ENCODE measurements around the gene ITPKA. TPM values are rescaled to one million over a fixed set of nuclear protein-coding genes. Genes with fewer than 3 reads are reported as not detected.
A peak's percentile ranks its signal among the peaks of the same experiment; 100 is the strongest.

The ITPKA gene
- total RNA-seq, 1 experiment from 2014 or later, result 4.3 TPM

GRCh38 chr15:41543521-41543870 lies 49.8 kb downstream of the ITPKA start:
- POLR2A ChIA-PET (ENCODE audit: low non-redundant PET), result interaction anchor here (0.5 kb wide), 1 partner anchor 21 kb away, joined by 5 read pairs; no protein-coding TSS in a partner anchor
- Histone ChIP-seq H3K27ac (ENCODE audit: low read depth, low read length, poor library complexity, severe bottlenecking) (peak overlapping the region; percentile 80), H3K27me3 (replicated peaks; ENCODE audit: insufficient read depth, low read depth, low read length, poor library complexity) (no peaks in the 10 kb centered on the region)

GRCh38 chr15:41544650-41545015 lies 51.0 kb downstream of the ITPKA start:
- no peak for DNase-seq (ENCODE audit: low spot score)
- Histone ChIP-seq H3K4me1 (ENCODE audit: insufficient read depth, low read length, poor library complexity, severe bottlenecking) (no peaks in the 10 kb centered on the region), H3K9me3 (ENCODE audit: low read depth, low read length, poor library complexity, severe bottlenecking) (no peaks in the 10 kb centered on the region), H3K27ac (ENCODE audit: low read depth, low read length, poor library complexity, severe bottlenecking) (peak overlapping the region; percentile 80), H3K27me3 (replicated peaks; ENCODE audit: insufficient read depth, low read depth, low read length, poor library complexity) (no peaks in the 10 kb centered on the region), H3K36me3 (ENCODE audit: insufficient read depth, low read length, poor library complexity, severe bottlenecking) (no peaks in the 10 kb centered on the region), H3K4me3 (ENCODE audit: low read depth, low read length, poor library complexity, severe bottlenecking) (peak overlapping the region; percentile 85)
- CTCF ChIA-PET, result interaction anchor here (1.3 kb wide), 1 partner anchor 13 kb away, joined by 6 read pairs; no protein-coding TSS in a partner anchor
- POLR2A ChIA-PET (ENCODE audit: low non-redundant PET), result interaction anchor here (0.6 to 0.7 kb wide), 2 partner anchors 68 to 93 kb away, joined by 7 to 24 read pairs; no protein-coding TSS in a partner anchor
- no TSS peak for BruUV-seq (replicated peaks)
- no peak for TF ChIP-seq EZH2 (IDR thresholded peaks at IDR 0.05; ENCODE audit: borderline replicate concordance, low read depth, low read length, poor library complexity, severe bottlenecking)
- TF ChIP-seq, protein P1, sequence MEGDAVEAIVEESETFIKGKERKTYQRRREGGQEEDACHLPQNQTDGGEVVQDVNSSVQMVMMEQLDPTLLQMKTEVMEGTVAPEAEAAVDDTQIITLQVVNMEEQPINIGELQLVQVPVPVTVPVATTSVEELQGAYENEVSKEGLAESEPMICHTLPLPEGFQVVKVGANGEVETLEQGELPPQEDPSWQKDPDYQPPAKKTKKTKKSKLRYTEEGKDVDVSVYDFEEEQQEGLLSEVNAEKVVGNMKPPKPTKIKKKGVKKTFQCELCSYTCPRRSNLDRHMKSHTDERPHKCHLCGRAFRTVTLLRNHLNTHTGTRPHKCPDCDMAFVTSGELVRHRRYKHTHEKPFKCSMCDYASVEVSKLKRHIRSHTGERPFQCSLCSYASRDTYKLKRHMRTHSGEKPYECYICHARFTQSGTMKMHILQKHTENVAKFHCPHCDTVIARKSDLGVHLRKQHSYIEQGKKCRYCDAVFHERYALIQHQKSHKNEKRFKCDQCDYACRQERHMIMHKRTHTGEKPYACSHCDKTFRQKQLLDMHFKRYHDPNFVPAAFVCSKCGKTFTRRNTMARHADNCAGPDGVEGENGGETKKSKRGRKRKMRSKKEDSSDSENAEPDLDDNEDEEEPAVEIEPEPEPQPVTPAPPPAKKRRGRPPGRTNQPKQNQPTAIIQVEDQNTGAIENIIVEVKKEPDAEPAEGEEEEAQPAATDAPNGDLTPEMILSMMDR (conservative IDR thresholded peaks at IDR 0.05; ENCODE audit: low read depth, low read length), result no peak
- intact Hi-C loops (cut with micrococcal nuclease; ENCODE audit: unreplicated experiment), result no loop called here

More at GRCh38 chr15:41543521-41543870, 49.8 kb downstream of the ITPKA start:
- Histone ChIP-seq H3K36me3 (ENCODE audit: insufficient read depth, low read length, poor library complexity, severe bottlenecking) (no peaks in the 10 kb centered on the region), H3K4me1 (ENCODE audit: insufficient read depth, low read length, poor library complexity, severe bottlenecking) (no peaks in the 10 kb centered on the region), H3K4me3 (ENCODE audit: low read depth, low read length, poor library complexity, severe bottlenecking) (peak overlapping the region; percentile 85), H3K9me3 (ENCODE audit: low read depth, low read length, poor library complexity, severe bottlenecking) (no peaks in the 10 kb centered on the region)
- TF ChIP-seq, protein P1 (conservative IDR thresholded peaks at IDR 0.05; ENCODE audit: low read depth, low read length), result no peak
- TF ChIP-seq EZH2 (IDR thresholded peaks at IDR 0.05; ENCODE audit: borderline replicate concordance, low read depth, low read length, poor library complexity, severe bottlenecking), result no peak
- intact Hi-C loops (cut with micrococcal nuclease; ENCODE audit: unreplicated experiment), result no loop called here
- no TSS peak for BruUV-seq (replicated peaks)
- CTCF ChIA-PET, result interaction anchor here (1.3 kb wide), 1 partner anchor 14 kb away, joined by 6 read pairs; no protein-coding TSS in a partner anchor
- no peak for DNase-seq (ENCODE audit: low spot score)

- POLR2A ChIA-PET (ENCODE audit: low non-redundant PET), result no interaction called here
Measured at GRCh38 chr15:41545218-41545617, 51.5 kb downstream of the ITPKA start.

More at GRCh38 chr15:41545218-41545617, 51.5 kb downstream of the ITPKA start:
- no TSS peak for BruUV-seq (replicated peaks)
- Histone ChIP-seq H3K27ac (ENCODE audit: low read depth, low read length, poor library complexity, severe bottlenecking) (no peak overlapping the region), H3K4me1 (ENCODE audit: insufficient read depth, low read length, poor library complexity, severe bottlenecking) (no peaks in the 10 kb centered on the region), H3K4me3 (ENCODE audit: low read depth, low read length, poor library complexity, severe bottlenecking) (no peak overlapping the region), H3K36me3 (ENCODE audit: insufficient read depth, low read length, poor library complexity, severe bottlenecking) (no peaks in the 10 kb centered on the region), H3K9me3 (ENCODE audit: low read depth, low read length, poor library complexity, severe bottlenecking) (no peaks in the 10 kb centered on the region), H3K27me3 (replicated peaks; ENCODE audit: insufficient read depth, low read depth, low read length, poor library complexity) (no peaks in the 10 kb centered on the region)
- CTCF ChIA-PET, result no interaction called here
- intact Hi-C loops (cut with micrococcal nuclease; ENCODE audit: unreplicated experiment), result no loop called here
- no peak for TF ChIP-seq EZH2 (IDR thresholded peaks at IDR 0.05; ENCODE audit: borderline replicate concordance, low read depth, low read length, poor library complexity, severe bottlenecking)
- TF ChIP-seq, protein P1 (conservative IDR thresholded peaks at IDR 0.05; ENCODE audit: low read depth, low read length), result no peak
- no peak for DNase-seq (ENCODE audit: low spot score)
